BJ (cell line): ENCODE results near the gene ADAMTSL5. TPM values are rescaled to one million over a fixed set of nuclear protein-coding genes. Genes with fewer than 3 reads are reported as not detected.
"Not testable (repeated sequence)": the region's sequence is repeated elsewhere in the genome, so short reads cannot be mapped to it uniquely, and the experiment has no call there.

Experiments
- CTCF ChIA-PET: fragments of 350-600 bp; formaldehyde crosslinking; extraction: SDS; loops from one replicate; lab custom pipeline; 2021; ENCODE audit warnings: antibody characterized with exemption, inconsistent platforms; lab: Yijun Ruan, JAX
- POLR2A ChIA-PET: fragments of 300-600 bp; sonication (Branson Sonifier 250); formaldehyde crosslinking; extraction: SDS; loops from one replicate; lab custom pipeline; 2021; ENCODE audit warnings: antibody characterized with exemption; lab: Charles Lee
- DNase-seq: peaks from one replicate; pipeline ENCODE4 v3.0.0-alpha.2; 2011; ENCODE audit warnings: low read depth
- H3K27me3 ChIP-seq: 2 replicates; pipeline ENCODE4 v1.6.0; 2011; ENCODE audit warnings: low read length; ENCODE audit not compliant: control insufficient read depth, insufficient read depth
- H3K36me3 ChIP-seq: 2 replicates; pipeline ENCODE4 v1.5.1; 2011; ENCODE audit warnings: low read length; ENCODE audit not compliant: control insufficient read depth, insufficient read depth
- H3K4me3 ChIP-seq: 2 replicates; pipeline ENCODE4 v1.5.1; 2011; ENCODE audit warnings: low read depth, mild to moderate bottlenecking, control low read depth, low read length
- CTCF ChIP-seq: IDR thresholded peaks from 2 replicates; pipeline ENCODE4 v1.5.1; 2011; ENCODE audit warnings: low read depth, mild to moderate bottlenecking, control low read depth, inconsistent platforms, low read length, moderate library complexity; ENCODE audit not compliant: insufficient read depth
- polyA plus RNA-seq: library from polyadenylated mRNA; depleted of rRNA; stranded (reverse); fragments of >200 nt; gene quantifications from 2 replicates; pipeline ENCODE4 v1.2.3, GENCODE V29; 2011

Gene ADAMTSL5
- polyA plus RNA-seq, 1 experiment = 21.5 TPM

DNA sequence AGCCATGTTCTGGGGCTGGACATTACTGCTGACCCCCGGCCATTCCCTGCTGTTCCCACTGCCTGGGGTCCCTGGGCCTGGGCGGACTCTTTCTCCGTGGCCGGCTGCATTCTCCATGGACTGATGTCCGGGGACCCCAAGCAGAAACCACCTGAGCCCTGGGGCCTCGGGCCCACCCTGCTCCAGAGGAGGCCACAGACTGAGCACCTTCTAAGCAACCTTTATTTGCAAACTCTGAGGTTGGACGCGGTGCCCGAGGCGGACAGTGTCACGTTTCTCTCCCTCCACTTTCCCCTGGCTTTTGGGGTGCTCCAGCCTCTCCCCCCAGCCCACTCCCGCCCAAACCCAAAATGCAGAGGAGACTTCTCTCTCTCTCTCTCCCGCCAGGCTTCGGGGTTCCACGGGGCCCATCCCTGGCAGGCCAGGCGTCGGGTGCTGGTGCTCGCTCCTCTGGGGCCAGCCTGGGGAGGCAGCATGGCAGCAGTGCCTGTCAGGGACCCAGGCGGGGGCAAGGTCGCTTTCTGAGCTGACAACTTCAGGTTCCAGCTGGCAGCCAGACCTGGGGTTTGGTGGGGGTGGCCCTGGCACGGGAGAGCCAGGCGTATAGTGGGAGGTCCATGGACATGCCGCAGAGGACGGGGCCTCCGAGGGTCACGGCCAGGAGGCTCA lies 31.5 kb downstream of the ADAMTSL5 start:
- POLR2A ChIA-PET = no interaction called here
- TF ChIP-seq CTCF = no peak

DNA sequence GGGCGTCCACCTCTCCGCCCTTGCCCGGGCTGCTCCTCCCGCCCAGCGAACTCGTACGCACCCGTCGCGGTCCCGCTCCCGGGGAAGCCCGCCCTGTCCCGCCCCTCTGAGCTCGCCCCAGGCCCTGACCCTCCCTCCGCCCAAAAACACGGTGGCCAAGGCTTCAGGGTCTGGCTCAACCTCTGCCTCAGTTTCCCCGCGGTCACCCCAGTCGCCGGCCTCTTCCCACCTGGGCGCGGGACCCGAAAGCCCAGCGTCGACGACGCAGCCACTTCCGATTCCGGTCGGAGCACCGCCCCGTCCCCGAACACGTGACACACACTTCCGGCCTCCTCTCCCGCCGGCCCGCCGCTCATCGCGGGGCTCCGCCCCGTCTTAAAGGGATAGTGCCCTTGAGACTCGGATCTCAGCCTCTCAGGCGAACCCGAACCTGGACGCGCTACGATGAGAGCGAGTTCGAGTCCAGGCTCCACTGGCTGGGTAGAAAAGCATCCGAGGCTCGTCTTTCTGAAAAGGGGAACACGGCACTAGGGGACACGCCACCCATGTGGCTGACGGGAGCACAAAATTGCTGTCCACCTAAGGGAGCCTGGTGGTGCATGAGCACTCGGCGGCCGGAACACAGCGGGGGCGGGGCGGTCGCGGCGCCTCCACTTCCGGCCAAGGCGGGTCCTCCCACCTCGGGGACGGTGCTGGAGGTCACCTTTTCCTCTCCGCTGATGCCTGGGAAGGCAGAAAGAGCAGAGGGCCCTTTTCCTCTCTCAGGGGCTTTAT lies 33.7 kb downstream of the ADAMTSL5 start, which contains the start of gene C19orf25:
TSS of gene C19orf25 (minus strand) at position 282 of the 774 bp plus-strand sequence. CDS start 312 bp downstream, outside the sequence.
- ChIA-PET POLR2A (no interaction called here), CTCF (interaction anchor here (1.7 kb wide), 1 partner anchor 12 kb away, joined by 5 read pairs; no protein-coding TSS in a partner anchor)

More for the DNA sequence above, 31.5 kb downstream of the ADAMTSL5 start:
- no peak for DNase-seq
- 0 out of 2 replicates have a peak, but pooled peaks cover 1% of the 10 kb centered on the region for H3K36me3 ChIP-seq
- H3K27me3 ChIP-seq = no peaks in the 10 kb centered on the region
- no peak overlapping the region for H3K4me3 ChIP-seq
- CTCF ChIA-PET = interaction anchor here (1.4 kb wide), 1 partner anchor 36 kb away, joined by 6 read pairs; no protein-coding TSS in a partner anchor

DNA sequence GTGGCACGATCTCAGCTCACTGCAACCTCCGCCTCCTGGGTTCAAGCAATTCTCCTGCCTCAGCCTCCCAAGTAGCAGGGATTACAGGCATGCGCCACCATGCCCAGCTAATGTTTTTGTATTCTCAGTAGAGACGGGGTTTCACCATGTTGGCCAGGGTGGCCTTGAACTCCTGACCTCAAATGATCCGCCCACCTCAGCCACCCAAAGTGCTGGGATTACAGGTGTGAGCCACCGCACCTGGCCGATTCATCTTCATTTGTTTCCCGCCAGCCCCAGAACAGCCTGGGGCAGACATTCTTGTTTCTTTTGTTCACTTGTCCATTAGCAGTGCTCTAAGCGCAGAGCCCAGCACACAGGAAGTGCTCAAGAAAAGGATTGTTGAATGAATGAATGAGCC lies 35.8 kb downstream of the ADAMTSL5 start:
- H3K4me3 ChIP-seq, H3K36me3 ChIP-seq, POLR2A ChIA-PET, DNase-seq, H3K27me3 ChIP-seq: not testable (repeated sequence)
- CTCF ChIA-PET = interaction anchor here (0.6 to 1.2 kb wide), 2 partner anchors 32 to 175 kb away, joined by 4 read pairs; no protein-coding TSS in a partner anchor

More for the DNA sequence above, 33.7 kb downstream of the ADAMTSL5 start, which contains the start of gene C19orf25:
- no peak for TF ChIP-seq CTCF
- Histone ChIP-seq H3K4me3 (peak within 1 kb of the TSS; percentile 99), H3K27me3 (no peaks in the 10 kb centered on the region), H3K36me3 (peaks cover 6% of the 10 kb centered on the region)
- DNase-seq = peak; percentile 64

GRCh38 chr19:1475751-1476437 lies 36.9 kb downstream of the ADAMTSL5 start:
- no peak for TF ChIP-seq CTCF
- POLR2A ChIA-PET = no interaction called here
- H3K4me3 ChIP-seq = no peak overlapping the region
- peaks cover 6% of the 10 kb centered on the region for H3K36me3 ChIP-seq
- CTCF ChIA-PET = interaction anchor here (2.1 kb wide), 1 partner anchor 10 kb away, joined by 8 read pairs; no protein-coding TSS in a partner anchor
- peaks cover 12% of the 10 kb centered on the region for H3K27me3 ChIP-seq
- DNase-seq = no peak

DNA sequence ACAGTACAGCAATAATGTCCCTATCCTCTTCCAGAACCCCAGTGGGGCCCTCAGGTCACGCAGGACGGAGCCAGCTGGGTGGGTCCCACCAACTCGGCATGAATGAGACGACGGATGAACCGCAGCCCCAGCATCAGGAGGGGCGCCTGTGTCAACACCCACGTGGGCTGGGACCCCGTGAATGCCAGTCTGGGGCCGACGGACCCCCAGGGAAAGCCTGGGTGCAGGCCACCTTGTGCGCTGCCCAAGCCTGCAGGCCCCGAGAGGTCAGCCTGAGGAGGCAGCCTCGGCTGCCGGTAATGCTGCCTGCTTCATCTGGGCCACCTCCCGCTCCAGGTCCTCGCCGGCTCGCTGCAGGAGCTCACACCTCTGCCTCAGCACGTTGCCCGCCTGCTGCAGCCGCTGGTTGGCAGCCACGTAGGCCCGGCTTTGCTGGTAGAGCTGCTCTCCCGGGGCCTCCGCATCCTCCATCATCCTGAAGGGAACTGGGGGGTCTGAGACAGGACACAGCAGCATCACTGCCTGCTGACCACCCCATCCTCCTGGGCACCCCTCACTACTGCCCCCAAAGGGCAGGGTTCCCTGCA lies 38.0 kb downstream of the ADAMTSL5 start:
- ChIA-PET CTCF (interaction anchor here (2.1 kb wide), 1 partner anchor 9 kb away, joined by 8 read pairs; no protein-coding TSS in a partner anchor), POLR2A (no interaction called here)

More for the DNA sequence above, 38.0 kb downstream of the ADAMTSL5 start:
- peaks cover 6% of the 10 kb centered on the region for H3K36me3 ChIP-seq
- H3K4me3 ChIP-seq = no peak overlapping the region
- no peak for TF ChIP-seq CTCF
- peaks cover 14% of the 10 kb centered on the region for H3K27me3 ChIP-seq
- no peak for DNase-seq
